NB4 (cell line): ENCODE results near the gene MIA2.

ENCODE experiments used
- POLR2A ChIP-seq: IDR thresholded peaks from 2 replicates; pipeline ENCODE4 v1.6.1; 2011; ENCODE audit warnings: mild to moderate bottlenecking; ENCODE audit not compliant: insufficient read length; ENCODE audit errors: extremely low read depth
- TF ChIP-seq, protein P1 (sequence below): IDR thresholded peaks from one replicate; pipeline ENCODE4 v1.5.1; 2012; ENCODE audit warnings: low read depth, low read length

DNA sequence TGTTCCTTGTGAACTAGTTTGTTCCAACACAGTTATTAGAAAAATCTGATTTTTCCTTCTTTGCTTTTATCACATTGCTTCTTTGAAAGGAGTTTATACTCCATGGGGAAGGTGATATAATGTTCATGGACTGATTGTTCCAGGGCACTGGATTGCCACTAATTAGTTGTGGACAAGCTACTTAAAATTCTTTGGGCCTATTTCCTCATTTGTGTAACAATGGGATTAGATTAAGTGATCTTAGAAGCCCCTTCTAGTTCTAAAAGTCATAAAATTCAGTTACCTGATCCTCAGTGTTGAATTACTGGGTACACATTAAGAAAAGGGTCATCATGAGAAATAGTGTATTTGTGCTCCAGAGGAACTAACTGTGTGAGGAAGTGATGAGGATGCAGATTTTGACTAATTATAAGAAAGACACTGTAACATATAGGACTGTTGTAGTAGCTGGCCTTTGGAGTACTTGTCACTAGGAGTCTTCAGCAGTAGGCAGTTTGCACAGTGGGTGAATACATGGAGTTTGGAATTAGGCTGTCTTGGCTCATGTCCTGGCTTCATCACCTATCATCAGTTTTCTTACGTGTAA, 82.2 kb downstream of the MIA2 start:
- TF ChIP-seq, protein P1, sequence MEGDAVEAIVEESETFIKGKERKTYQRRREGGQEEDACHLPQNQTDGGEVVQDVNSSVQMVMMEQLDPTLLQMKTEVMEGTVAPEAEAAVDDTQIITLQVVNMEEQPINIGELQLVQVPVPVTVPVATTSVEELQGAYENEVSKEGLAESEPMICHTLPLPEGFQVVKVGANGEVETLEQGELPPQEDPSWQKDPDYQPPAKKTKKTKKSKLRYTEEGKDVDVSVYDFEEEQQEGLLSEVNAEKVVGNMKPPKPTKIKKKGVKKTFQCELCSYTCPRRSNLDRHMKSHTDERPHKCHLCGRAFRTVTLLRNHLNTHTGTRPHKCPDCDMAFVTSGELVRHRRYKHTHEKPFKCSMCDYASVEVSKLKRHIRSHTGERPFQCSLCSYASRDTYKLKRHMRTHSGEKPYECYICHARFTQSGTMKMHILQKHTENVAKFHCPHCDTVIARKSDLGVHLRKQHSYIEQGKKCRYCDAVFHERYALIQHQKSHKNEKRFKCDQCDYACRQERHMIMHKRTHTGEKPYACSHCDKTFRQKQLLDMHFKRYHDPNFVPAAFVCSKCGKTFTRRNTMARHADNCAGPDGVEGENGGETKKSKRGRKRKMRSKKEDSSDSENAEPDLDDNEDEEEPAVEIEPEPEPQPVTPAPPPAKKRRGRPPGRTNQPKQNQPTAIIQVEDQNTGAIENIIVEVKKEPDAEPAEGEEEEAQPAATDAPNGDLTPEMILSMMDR = no peak
- TF ChIP-seq POLR2A = no peak
